Parathyroid adenoma (tissue), 2 donors: ENCODE results near the gene MAP2.

Source experiments
- H2AFZ ChIP-seq: fragments of 300-600 bp; sonication (generic); one replicate; pipeline ENCODE4 v1.7.0; 2017; ENCODE audit warnings: antibody characterized with exemption, mild to moderate bottlenecking
- H3K27ac ChIP-seq: fragments of 300-600 bp; sonication (generic); one replicate; pipeline ENCODE4 v1.7.0; 2017
- H3K27me3 ChIP-seq: fragments of 300-600 bp; sonication (generic); one replicate; pipeline ENCODE4 v1.7.0; 2017; ENCODE audit warnings: low read length; ENCODE audit not compliant: control insufficient read depth, insufficient read depth
- H3K36me3 ChIP-seq: fragments of 300-600 bp; sonication (generic); one replicate; pipeline ENCODE4 v1.7.0; 2017; ENCODE audit warnings: low read length; ENCODE audit not compliant: control insufficient read depth, insufficient read depth
- H3K4me1 ChIP-seq: fragments of 300-600 bp; sonication (generic); one replicate; pipeline ENCODE4 v1.7.0; 2017; ENCODE audit warnings: control low read depth
- H3K4me2 ChIP-seq: fragments of 300-600 bp; sonication (generic); one replicate; pipeline ENCODE4 v1.7.0; 2017; ENCODE audit warnings: low read length
- H3K4me3 ChIP-seq: fragments of 300-600 bp; sonication (generic); one replicate; pipeline ENCODE4 v1.7.0; 2017; ENCODE audit warnings: low read depth, low read length
- H3K79me2 ChIP-seq: fragments of 300-600 bp; sonication (generic); one replicate; pipeline ENCODE4 v1.7.0; 2017; ENCODE audit warnings: control low read depth
- H3K9ac ChIP-seq: fragments of 300-600 bp; sonication (generic); one replicate; pipeline ENCODE4 v1.7.0; 2017; ENCODE audit warnings: mild to moderate bottlenecking
- H3K9me3 ChIP-seq: fragments of 300-600 bp; sonication (generic); one replicate; pipeline ENCODE4 v1.7.0; 2017; ENCODE audit warnings: low read length; ENCODE audit not compliant: control insufficient read depth
- TF ChIP-seq, protein P1 (sequence below): fragments of 300-600 bp; sonication (generic); IDR thresholded peaks from one replicate; pipeline ENCODE4 v1.7.0; 2017; ENCODE audit warnings: antibody characterized with exemption, mild to moderate bottlenecking
- donor health status: primary hyperparathyroidism.

Gene MAP2

GRCh38 chr2:209391776-209392401 is 32.0 kb upstream of the MAP2 start:
- Histone ChIP-seq H3K36me3 (no peaks in the 10 kb centered on the region), H3K4me2 (no peak overlapping the region), H3K9me3 (no peaks in the 10 kb centered on the region), H3K27me3 (no peaks in the 10 kb centered on the region), H2AFZ (no peak overlapping the region), H3K9ac (no peak overlapping the region), H3K79me2 (no peaks in the 10 kb centered on the region), H3K4me1 (no peaks in the 10 kb centered on the region), H3K4me3 (no peak overlapping the region), H3K27ac (no peak overlapping the region)
- TF ChIP-seq, protein P1, sequence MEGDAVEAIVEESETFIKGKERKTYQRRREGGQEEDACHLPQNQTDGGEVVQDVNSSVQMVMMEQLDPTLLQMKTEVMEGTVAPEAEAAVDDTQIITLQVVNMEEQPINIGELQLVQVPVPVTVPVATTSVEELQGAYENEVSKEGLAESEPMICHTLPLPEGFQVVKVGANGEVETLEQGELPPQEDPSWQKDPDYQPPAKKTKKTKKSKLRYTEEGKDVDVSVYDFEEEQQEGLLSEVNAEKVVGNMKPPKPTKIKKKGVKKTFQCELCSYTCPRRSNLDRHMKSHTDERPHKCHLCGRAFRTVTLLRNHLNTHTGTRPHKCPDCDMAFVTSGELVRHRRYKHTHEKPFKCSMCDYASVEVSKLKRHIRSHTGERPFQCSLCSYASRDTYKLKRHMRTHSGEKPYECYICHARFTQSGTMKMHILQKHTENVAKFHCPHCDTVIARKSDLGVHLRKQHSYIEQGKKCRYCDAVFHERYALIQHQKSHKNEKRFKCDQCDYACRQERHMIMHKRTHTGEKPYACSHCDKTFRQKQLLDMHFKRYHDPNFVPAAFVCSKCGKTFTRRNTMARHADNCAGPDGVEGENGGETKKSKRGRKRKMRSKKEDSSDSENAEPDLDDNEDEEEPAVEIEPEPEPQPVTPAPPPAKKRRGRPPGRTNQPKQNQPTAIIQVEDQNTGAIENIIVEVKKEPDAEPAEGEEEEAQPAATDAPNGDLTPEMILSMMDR: no peak

DNA sequence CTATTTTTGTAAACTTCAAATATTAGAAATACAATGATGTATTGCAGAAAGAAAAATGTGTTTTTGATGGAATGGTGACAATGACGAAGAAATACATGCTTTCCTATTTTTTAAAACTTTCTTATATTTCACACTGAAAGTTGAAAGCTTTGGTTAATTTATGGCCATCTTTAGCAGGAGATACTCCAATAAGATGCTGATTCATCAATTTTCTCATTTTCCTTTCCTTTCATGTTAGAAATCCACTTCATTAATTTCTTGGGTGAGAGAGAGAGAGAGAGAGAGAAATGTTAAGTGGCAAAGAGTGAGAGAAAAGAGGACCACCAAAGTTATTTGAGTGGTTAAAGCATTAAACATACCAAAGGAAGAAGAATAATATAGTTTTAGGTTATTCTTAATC is 28.6 kb upstream of the MAP2 start:
- TF ChIP-seq, protein P1: no peak
- H3K27me3 ChIP-seq: no peaks in the 10 kb centered on the region
- no peak overlapping the region for H2AFZ ChIP-seq
- H3K9ac ChIP-seq: no peak overlapping the region
- H3K4me2 ChIP-seq: no peak overlapping the region
- H3K4me1 ChIP-seq: no peaks in the 10 kb centered on the region
- H3K36me3 ChIP-seq: no peaks in the 10 kb centered on the region
- no peaks in the 10 kb centered on the region for H3K9me3 ChIP-seq
- no peaks in the 10 kb centered on the region for H3K79me2 ChIP-seq
- H3K4me3 ChIP-seq: no peak overlapping the region
- H3K27ac ChIP-seq: no peak overlapping the region

- no peak overlapping the region for H3K27ac ChIP-seq
- H3K4me1 ChIP-seq: no peaks in the 10 kb centered on the region
- TF ChIP-seq, protein P1: no peak
- H2AFZ ChIP-seq: no peak overlapping the region
- H3K9me3 ChIP-seq: no peaks in the 10 kb centered on the region
- H3K79me2 ChIP-seq: no peaks in the 10 kb centered on the region
- no peaks in the 10 kb centered on the region for H3K27me3 ChIP-seq
- H3K4me2 ChIP-seq: no peak overlapping the region
- H3K36me3 ChIP-seq: no peaks in the 10 kb centered on the region
- no peak overlapping the region for H3K4me3 ChIP-seq
- no peak overlapping the region for H3K9ac ChIP-seq
Measured at GRCh38 chr2:209395652-209396051, 28.2 kb upstream of the MAP2 start.

GRCh38 chr2:209398463-209398862 is 25.4 kb upstream of the MAP2 start:
- H3K4me2 ChIP-seq: no peak overlapping the region
- H3K27me3 ChIP-seq: no peaks in the 10 kb centered on the region
- H2AFZ ChIP-seq: no peak overlapping the region
- no peaks in the 10 kb centered on the region for H3K4me1 ChIP-seq
- H3K9me3 ChIP-seq: no peaks in the 10 kb centered on the region
- H3K79me2 ChIP-seq: no peaks in the 10 kb centered on the region
- H3K9ac ChIP-seq: no peak overlapping the region
- H3K4me3 ChIP-seq: no peak overlapping the region
- no peak overlapping the region for H3K27ac ChIP-seq
- TF ChIP-seq, protein P1: no peak
- no peaks in the 10 kb centered on the region for H3K36me3 ChIP-seq

DNA sequence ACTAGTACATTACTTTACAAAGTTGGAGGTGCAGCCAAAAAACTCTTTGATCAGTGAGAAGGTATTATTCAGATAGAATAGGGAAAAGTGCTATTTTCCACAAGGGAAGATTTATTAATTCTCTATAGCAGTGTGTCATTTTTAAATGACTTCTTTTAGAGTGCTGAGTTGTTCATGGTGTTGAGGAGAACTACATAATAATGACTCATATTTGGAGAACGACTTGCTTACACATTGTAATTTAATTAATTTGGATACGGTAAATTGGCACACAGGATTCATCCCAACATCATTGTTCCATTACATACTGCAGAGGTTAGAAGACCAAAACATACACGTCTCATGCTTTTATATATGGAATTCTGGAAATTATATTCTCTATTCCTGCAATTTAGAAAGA is 22.1 kb upstream of the MAP2 start:
- H3K36me3 ChIP-seq: no peaks in the 10 kb centered on the region
- TF ChIP-seq, protein P1: no peak
- H3K79me2 ChIP-seq: no peaks in the 10 kb centered on the region
- no peak overlapping the region for H3K4me2 ChIP-seq
- no peak overlapping the region for H3K27ac ChIP-seq
- no peak overlapping the region for H3K4me3 ChIP-seq
- no peak overlapping the region for H3K9ac ChIP-seq
- H3K4me1 ChIP-seq: no peaks in the 10 kb centered on the region
- no peaks in the 10 kb centered on the region for H3K27me3 ChIP-seq
- no peak overlapping the region for H2AFZ ChIP-seq
- no peaks in the 10 kb centered on the region for H3K9me3 ChIP-seq
